ENCODE results near the gene RTKN2.

Gene RTKN2

GRCh38 chr10:62225362-62225761 lies 43.3 kb downstream of the RTKN2 start:
- DNase-seq (ENCODE audit: low read depth in 2 of 3, low spot score in 1 of 3) = no peak

GRCh38 chr10:62224606-62225005 lies 44.0 kb downstream of the RTKN2 start:
- no peak for DNase-seq (ENCODE audit: low read depth in 2 of 3, low spot score in 1 of 3)

- DNase-seq (ENCODE audit: low read depth in 2 of 3, low spot score in 1 of 3) = no peak
Measured at GRCh38 chr10:62217683-62218082, 51.0 kb downstream of the RTKN2 start.

- DNase-seq (ENCODE audit: low read depth in 2 of 3, low spot score in 1 of 3) = no peak
Measured at GRCh38 chr10:62214364-62214874, 54.2 kb downstream of the RTKN2 start.

GRCh38 chr10:62205750-62206399 lies 62.8 kb downstream of the RTKN2 start:
- no peak for DNase-seq (ENCODE audit: low read depth in 2 of 3, low spot score in 1 of 3)

- peak in 1 of 3 donors; percentile 22 for DNase-seq (ENCODE audit: low read depth in 2 of 3, low spot score in 1 of 3)
Measured at GRCh38 chr10:62199584-62199983, 69.1 kb downstream of the RTKN2 start.

- no peak for DNase-seq (ENCODE audit: low read depth in 2 of 3, low spot score in 1 of 3)
Measured at GRCh38 chr10:62196528-62196927, 72.1 kb downstream of the RTKN2 start.

GRCh38 chr10:62195675-62195926 lies 73.0 kb downstream of the RTKN2 start:
- DNase-seq (ENCODE audit: low read depth in 2 of 3, low spot score in 1 of 3) = no peak

GRCh38 chr10:62194924-62195674 lies 73.5 kb downstream of the RTKN2 start:
- DNase-seq (ENCODE audit: low read depth in 2 of 3, low spot score in 1 of 3) = no peak

- DNase-seq (ENCODE audit: low read depth in 2 of 3, low spot score in 1 of 3) = no peak
Measured at GRCh38 chr10:62193479-62193878, 75.2 kb downstream of the RTKN2 start.

- DNase-seq (ENCODE audit: low read depth in 2 of 3, low spot score in 1 of 3) = no peak
Measured at GRCh38 chr10:62189131-62189530, 79.5 kb downstream of the RTKN2 start.

GRCh38 chr10:62188021-62188616 lies 80.5 kb downstream of the RTKN2 start:
- no peak for DNase-seq (ENCODE audit: low read depth in 2 of 3, low spot score in 1 of 3)

- DNase-seq (ENCODE audit: low read depth in 2 of 3, low spot score in 1 of 3) = no peak
Measured at GRCh38 chr10:62186999-62187675, 81.5 kb downstream of the RTKN2 start.

GRCh38 chr10:62185919-62186692 lies 82.5 kb downstream of the RTKN2 start:
- peak in 2 of 3 donors; percentile 35 to 47 for DNase-seq (ENCODE audit: low read depth in 2 of 3, low spot score in 1 of 3)

GRCh38 chr10:62183857-62184795 lies 84.5 kb downstream of the RTKN2 start:
- DNase-seq (ENCODE audit: low read depth in 2 of 3, low spot score in 1 of 3) = peak in 1 of 3 donors; percentile 20

- DNase-seq (ENCODE audit: low read depth in 2 of 3, low spot score in 1 of 3) = peak in 1 of 3 donors; percentile 55
Measured at GRCh38 chr10:62183442-62183841, 85.2 kb downstream of the RTKN2 start.

GRCh38 chr10:62182595-62182994 lies 86.0 kb downstream of the RTKN2 start:
- DNase-seq (ENCODE audit: low read depth in 2 of 3, low spot score in 1 of 3) = no peak

GRCh38 chr10:62182171-62182570 lies 86.5 kb downstream of the RTKN2 start:
- no peak for DNase-seq (ENCODE audit: low read depth in 2 of 3, low spot score in 1 of 3)

- DNase-seq (ENCODE audit: low read depth in 2 of 3, low spot score in 1 of 3) = no peak
Measured at GRCh38 chr10:62180677-62181076, 88.0 kb downstream of the RTKN2 start.

- DNase-seq (ENCODE audit: low read depth in 2 of 3, low spot score in 1 of 3) = no peak
Measured at GRCh38 chr10:62178568-62178967, 90.1 kb downstream of the RTKN2 start.

Data from stimulated activated CD4-positive, alpha-beta T cell treated with anti-CD3 and anti-CD28 coated beads, Interleukin-12 subunit alpha, Interleukin-12 subunit beta, amount 100 ng/mL, for 48 hours (primary cell).